ENCODE measurements around the gene NHLRC4.
"Not testable (repeated sequence)": the region's sequence is repeated elsewhere in the genome, so short reads cannot be mapped to it uniquely, and the experiment has no call there.

NHLRC4 gene

DNA sequence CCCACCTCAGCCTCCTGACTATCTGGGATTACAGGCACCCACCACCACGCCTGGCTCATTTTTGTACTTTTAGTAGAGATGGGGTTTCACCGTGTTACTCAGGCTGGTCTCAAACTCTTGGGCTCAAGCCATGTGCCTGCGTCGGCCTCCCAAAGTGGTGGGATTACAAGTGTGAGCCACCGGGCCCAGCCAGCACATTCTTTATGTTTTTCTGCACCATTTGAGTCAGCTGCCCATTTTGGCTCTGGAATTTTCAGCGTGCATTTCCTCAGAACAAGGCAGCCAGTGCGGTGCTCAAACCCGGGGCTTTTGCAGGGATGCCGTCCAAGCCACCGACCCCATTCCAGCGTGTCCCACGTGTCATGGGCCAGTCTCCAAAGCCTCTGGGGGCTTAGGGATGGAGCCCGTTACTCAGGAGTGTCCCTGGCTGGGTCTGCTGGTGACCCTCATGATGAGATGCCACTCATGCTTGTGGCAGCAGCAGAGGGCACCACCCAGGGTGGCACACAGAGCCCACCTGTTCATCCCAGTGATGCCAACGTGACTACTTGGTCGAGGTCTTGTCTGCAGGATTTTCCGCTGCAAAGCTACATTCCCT is 19.3 kb downstream of the NHLRC4 start:
- DNase-seq: no peak

DNA sequence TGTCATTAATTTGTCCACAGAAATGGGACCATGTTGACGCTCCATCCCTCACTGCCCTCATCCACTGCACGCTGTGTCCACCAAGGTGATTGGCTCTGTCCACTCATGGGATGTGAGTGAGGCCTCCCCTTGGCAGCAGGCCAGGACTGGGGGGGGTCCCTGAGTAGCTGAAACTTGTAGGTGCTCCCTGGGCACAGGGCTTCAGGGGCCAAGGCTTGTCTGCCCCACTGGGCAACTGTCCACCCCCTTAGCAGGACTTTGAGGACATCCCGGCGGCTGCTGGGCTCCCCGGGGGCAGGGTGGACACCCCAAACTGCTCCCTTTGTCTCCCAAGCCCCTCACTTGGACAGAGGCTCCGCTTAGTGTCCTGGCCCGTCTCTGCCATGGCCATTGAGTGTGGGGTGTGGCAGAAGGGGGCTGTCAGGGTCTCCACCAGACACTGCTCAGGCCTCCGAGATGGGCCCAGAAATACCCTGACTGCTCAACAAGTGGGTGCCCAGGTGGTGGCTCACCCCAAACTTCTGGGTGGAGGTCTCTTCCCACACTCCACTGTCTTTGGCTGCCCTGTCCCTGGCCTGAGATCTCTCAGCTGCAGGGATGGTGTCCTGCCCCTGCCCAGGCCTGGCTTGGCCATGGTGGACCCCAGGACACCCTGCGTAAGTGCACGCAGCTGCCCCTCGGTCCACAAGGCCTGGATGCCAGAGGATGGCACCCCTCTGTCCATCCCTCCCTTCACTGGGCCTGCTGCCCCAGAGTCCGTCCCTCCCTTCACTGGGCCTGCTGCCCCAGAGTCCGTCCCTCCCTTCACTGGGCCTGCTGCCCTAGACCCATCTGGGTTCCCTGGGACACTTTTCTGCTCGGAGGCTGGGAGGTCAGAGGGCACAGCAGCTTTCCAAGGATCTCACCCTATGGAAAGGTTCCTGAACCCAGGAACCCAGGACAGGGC is 20.1 kb downstream of the NHLRC4 start:
- DNase-seq: no peak

DNA sequence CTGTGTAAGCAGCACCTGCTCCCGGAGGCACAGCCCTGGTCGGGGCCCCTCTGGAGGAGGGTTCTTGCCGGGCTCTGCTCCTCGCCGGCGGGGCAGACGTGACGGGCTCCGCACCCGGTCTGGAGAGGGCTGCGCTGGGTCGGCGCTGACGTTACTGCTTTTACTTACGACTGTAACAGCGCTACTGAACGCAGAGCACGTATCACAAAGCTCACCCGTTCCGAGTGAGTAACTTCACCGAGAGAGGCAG is 21.8 kb downstream of the NHLRC4 start:
- DNase-seq: no peak

DNA sequence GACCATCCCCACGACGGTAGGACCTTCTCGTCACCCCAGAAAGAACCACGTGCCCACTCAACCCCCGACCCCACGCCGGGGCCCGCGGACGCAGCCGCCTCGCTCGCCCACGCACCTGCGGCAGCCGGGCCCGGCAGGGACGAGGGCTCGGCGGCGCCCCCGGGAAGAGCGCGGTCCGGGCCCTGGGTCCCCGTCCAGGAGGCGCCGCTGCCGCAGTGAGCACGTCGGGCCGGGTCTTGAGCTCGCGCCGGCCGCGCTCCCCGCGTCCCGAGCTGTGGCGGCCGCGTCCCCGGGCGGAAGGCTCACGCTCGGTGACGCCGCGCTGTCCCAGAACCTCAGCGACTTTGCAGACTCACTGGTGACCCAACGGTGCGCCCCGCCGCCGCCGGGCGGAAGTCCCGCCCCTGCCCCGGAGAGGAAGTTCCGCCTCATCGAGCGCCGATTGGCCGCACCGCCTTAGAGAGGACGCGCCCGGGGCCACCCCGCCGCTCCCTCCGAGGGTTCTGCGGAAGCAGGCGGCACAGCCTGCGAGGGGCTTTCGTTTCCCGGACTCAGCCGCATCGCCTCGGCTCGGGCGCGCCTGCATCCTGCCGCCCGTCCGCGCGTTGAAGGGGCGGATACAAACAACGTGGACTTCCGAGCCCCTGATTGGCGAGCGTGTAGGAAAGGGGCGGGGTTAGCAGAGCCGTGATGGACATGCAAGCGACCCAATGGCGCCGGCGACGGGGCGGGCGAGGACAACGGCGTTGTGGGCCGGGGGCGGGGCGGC is 22.3 kb downstream of the NHLRC4 start:
- no peak for DNase-seq

DNA sequence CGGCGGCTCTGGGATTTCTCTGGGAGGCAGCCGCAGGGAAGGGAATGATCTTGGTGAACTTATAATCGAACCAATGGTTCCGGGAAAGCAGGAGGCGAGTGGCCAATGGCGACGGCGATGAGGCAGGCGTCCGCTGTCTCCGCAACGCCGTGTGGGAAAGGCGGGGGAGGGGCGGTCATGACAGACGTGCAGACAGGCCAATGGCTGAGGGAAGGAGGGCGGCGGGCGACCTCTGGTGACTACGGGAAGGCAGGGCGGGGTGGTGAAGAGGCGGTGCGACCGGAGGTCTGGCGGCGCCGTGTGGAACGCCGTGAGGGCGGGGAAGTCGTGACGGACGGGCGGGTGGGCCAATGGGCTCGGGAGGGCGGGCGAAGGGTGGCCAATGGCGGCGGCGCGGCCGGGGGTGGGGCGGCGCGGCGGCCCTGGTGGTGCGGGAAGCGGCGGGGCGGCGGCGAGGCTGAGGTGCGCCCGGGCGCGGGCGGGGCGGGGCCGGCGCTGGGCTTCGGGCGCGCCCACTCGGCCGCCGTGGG is 22.9 kb downstream of the NHLRC4 start, which contains the start of gene RAB40C:
Gene RAB40C, plus strand, starts transcription at position 409 of the 530 bp plus-strand sequence. CDS start 226 bp downstream, outside the sequence.
- DNase-seq: peak; percentile 71

DNA sequence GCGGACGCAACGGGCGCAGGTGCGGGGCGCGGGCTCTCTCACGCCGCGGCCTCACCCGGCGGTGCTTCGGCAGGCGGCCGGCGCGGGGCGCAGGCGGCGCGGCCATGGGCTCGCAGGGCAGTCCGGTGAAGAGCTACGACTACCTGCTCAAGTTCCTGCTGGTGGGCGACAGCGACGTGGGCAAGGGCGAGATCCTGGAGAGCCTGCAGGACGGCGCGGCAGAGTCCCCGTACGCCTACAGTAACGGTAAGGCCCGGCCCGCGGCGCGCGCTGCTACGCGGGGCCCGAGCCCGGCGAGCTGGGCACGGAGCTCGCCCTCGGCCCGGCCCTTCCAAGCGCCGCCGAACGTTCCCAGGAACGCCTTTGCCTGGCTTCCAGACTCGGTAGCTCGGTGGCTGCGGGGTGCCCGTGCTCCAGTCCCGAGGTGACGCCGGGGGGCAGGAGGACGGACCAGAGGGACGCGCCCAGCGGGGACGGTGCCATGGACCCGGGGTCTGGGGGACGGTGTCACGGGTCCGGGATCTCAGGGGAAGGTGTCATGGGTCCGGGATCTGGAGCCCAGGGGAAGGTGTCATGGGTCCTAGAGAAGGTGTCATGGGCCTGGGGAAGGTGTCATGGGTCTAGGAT is 23.5 kb downstream of the NHLRC4 start:
- no peak for DNase-seq

DNA sequence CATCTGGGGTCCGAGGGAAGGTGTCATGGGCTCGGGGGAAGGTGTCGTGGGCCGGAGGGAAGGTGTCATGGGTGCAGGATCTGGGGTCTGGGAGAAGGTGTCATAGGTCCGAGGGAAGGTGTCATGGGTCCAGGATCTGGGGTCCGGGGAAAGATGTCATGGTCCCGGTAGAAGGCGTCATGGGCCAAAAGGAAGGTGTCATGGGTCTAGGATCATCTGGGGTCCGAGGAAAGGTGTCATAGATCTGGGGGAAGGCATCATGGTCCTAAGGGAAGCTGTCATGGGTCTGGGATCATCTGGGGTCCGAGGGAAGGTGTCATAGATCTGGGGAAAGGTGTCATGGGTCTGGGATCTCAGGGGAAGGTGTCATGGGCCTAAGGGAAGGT is 24.0 kb downstream of the NHLRC4 start:
- no peak for DNase-seq

DNA sequence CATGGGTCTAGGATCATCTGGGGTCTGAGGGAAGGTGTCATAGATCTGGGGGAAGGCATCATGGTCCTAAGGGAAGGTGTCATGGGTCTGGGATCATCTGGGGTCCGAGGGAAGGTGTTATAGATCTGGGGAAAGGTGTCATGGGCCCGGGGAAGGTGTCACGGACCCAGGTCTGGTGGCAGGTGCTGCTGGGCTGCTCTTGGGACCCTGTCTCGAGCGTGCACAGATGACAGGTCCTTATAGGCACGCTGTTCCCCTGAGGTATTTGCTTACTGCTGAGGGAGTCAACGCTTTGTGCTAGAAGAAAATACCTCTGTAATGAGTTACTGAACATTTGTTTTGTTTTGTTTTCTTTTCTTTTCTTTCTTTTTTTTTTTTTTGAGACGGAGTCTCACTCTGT is 24.4 kb downstream of the NHLRC4 start:
- no peak for DNase-seq

DNA sequence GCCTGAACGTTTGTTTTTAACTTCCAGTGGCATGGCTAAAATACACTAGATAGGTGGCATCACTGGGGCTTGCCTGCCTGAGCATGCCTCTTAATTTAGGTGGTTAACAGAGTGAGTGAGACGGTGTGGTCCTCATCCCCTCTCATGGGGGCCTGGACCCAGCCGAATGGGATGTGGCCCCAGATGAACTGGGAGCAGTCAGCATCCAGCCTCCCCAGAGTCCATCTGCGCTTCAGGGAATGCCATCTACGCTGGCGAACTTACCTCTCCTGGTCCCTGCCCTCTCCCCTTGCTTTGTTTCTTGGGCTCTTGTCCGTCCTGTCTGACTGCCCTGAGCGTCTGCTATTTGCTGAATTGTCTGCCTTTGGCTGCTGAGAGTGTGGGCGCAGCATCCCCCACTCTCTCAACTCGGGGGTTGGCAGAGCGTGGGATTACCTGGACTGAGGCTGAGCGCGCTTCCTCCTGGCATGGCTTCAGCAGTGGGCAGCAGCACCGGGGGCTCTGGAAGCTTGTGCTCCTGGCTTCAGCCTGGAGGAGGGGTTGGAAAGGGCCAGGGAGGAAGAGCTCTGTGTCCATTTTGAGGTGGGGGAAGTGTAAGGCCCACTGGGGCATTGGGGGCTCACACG is 25.2 kb downstream of the NHLRC4 start:
- no peak for DNase-seq

DNA sequence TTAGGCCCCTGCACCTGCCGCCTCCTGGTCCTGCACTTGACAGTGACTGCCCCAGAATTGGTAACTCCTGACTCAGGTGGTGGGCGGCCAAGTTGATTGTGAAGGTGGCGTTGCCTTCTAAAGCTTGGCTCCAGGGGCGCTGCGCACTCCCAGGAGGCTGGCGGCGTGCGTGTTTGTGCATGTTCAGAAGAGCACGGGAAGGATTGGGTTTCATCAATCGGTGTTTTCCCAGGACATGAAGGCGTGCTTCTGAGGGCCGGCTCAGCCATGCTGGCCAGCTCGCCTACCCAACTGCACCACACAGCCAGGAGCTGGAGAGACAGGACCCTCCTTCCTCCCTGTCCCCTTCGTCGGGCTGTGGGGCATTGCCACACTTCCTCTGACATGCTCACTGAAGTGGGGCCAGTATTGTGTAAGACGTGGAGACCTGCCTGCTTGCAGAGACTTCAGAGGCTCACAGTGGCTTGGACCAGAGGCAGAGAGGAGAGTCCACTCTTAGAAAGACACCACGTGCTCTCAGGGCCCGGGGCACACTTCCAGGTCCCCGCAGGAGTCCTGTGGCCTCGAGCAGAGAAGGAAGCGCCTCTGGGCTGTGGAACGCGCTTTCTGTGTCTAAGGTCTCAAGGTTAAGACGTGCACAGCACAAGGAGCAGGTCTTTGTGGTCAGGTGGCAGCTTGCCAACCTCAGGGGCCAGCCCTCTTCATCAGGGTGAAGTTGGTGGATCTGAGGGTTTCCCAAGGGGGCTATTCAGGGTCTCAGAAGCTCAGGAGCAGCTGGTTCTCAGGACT is 25.9 kb downstream of the NHLRC4 start:
- no peak for DNase-seq

DNA sequence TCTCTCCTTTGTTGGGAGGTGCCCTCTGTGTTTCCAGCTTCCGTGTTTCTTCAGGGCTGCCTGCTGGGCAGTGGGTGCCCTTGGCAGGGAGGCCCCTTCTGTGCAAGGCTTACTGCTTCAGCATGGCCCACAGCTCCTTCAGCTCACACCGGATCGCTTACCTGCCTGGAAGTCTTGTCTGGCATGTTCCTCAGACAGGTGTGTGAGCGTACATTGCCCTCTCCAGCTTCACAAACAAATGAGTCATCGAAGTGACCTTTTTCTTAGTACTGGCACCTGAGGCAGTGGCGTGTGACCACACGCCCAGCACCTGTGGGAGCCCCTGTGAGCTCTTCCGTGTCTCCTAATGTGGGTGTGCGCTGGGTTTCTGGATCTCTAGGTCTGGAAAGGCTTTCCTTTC is 26.6 kb downstream of the NHLRC4 start:
- no peak for DNase-seq

DNA sequence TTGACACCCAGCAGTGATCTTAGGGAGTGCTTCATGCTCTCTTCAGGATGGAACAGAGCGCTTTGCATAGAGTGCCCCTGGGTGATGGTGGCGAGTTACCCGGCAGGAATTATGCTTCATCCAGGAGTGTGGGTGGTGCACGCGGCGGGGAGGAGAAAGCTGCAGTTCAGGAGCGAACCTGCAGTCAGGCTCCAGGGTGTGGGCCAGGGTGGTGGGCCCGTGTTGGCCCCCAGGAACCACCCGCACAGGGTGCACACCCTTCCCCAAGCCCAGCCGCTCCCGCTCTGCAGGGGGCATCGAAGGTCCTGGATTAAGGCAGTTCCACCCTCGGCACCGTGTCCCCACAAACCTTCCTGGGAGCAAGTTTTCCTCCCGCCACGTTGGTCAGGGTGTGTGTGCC is 27.0 kb downstream of the NHLRC4 start:
- no peak for DNase-seq

DNA sequence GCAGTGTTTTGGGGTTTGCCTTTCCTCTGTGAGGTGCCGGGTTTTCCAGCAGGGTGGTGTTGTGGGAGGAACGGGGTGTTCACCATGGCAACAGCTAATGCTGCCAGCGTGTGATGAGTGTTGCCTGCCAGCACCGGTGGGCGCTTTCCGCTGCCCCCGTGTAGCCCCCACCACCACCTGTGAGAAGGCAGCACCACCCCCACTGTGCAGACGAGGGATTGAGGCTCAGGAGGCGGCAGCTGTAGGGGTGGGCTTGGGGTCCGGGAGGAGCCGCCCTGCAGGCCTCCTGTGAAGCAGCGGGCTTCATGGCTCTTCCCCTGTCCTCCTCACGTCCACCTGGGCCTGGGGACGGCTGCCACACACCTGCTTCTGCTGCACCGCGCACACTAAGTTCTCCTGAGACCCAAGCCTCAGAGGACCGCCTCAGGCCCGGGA is 28.3 kb downstream of the NHLRC4 start:
- DNase-seq: no peak

DNA sequence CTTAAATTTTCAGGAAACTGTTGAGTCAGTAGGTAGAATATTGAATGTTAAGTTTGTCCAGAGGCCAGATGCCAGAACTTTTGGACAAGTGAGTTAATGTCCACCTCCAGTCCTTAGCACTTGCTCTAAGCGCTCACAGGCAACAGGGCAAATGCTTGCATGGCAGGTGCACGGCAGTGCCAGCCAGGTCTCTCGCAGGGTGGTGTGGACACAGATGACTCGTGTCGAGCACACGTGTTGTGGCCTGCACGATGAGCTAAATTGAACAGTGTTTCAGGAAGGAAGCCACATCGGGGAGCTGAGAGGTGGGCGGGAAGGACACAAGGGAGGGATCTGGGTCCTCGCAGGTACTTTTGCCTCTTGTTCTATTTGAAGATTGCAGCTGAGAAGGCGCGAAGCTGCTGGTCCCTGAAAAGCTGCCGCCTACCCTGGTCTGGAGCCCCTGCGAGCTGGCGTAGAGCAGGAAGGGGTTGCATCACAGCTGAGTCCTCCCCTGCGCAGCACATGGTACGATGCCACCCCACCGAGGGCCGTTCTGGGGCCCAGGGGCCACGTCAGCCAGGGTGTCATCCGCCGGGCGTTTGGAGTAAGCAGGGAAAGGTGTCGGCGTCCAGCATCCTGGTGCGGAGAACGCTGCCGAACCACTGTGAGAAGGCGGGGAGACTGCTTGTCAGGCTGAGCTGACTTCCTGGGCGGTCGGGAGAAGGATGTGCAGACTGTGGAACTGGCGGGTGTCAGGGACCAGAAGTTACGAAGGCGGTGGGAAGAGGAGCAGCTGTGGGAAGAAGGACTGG is 29.3 kb downstream of the NHLRC4 start:
- no peak for DNase-seq

DNA sequence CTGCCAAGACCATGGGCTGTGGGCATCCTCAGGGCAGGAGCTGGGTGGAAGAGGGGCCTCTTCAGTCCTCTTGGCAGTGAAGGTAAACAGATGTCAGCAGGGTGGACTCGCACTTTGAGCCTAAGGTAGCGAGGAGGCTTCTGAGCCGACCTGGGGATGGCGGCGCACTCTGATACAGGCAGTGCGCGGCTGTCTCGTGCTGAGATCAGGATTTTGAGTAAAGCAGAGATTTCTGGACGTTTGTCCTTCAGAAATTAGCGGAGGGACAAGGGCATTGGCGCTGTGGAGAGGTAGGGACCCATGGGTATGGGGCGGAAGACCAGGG is 29.9 kb downstream of the NHLRC4 start:
- DNase-seq: no peak

DNA sequence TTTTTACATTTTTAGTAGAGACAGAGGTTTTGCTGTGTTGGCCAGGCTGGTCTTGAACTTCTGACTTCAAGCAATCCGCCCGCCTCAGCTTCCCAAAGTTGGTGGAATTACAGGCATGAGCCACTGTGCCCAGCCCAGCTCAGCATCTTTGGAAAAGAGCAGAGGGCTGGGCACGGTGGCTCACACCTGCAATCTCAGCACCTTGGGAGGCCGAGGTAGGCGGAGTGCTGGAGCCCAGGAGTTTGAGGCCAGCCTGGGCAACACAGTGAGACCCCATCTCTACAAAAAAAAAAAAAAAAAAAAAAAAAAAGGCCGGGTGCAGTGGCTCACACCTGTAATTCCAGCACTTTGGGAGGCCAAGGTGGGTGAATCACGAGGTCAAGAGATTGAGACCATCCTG is 30.9 kb downstream of the NHLRC4 start:
- DNase-seq: not testable (repeated sequence)

DNA sequence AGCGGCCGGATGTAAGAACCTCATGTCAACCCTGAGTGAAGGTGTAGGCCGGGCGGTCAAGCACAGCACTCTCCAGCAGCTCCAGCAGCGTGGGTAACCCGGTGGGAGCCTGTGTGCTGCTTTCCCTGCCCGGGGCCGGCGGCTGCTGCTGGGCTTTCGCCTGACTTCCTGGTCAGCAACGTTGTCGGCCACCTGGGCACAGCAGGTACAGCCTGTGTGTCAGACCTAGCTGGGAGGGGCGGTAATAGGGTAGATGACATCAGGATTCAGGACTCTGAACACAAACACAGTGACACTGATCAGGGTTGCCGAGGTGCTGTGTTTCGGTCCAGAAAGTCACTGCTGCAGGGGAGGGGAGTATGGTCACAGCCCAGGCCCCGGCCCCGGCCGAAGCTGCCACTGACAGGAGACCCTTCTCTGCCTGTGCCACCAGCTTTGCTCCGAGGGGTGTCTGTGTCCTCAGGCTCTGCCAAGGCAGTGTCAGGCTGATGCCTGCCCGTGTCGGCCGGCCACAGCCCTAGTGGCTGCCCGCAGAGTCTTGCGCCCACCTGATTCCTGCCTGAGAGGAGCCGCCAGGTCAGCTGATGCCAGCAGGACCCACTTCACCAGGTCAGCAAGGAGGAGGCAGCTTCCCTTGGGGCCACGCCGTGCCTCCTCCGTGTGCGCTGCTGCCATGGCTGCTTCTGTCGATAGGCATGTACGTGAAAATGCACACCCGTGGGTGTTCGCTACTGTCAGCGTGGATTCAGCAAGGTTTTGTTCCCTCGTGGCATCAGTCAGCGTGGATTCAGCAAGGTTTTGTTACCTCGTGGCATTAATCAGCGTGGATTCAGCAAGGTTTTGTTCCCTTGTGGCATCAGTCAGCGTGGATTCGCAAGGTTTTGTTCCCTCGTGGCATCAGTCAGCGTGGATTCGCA is 32.3 kb downstream of the NHLRC4 start:
- no peak for DNase-seq

DNA sequence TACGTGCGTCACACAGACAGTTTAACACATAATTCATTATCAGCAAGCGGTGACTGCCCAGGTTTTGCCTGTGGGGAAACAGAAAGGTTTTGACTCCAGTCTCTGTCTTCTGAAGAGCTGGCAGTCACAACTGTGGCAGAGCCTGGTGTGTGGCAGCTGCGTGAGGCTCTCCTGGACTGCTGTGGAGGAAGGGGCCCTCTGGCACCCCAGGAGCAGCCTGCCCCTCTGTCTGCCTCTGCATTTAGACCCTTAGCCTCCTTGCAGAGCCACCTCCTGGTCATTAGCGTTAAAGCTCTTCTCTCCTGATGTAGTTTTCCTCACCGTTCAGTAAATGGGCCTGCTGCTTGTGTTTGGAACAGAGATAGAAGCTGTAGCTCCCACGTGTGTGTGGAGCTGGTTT is 34.0 kb downstream of the NHLRC4 start:
- no peak for DNase-seq

DNA sequence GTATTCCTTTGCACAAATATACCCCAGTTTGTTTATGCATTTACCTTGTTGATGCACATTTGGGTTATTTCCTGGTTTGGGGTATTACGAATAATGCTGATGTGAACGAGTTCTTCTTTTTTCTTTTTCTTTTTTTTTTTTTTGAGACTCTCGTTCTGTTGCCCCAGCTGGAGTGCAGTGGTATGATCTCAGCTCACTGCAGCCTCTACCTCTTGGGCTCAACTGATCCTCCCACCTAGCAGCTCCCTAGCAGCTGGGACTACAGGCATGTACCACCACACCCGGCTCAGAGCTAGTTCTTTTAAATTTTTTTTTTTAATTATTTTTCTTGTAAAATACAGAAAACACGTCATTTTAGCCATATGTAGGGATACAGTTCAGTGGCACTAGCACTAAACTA is 37.1 kb downstream of the NHLRC4 start:
- no peak for DNase-seq
